WERI-Rb-1 (cell line): Measurements from ENCODE around the gene DDAH2.

Experiments used
- DNase-seq: peaks from one replicate; pipeline ENCODE4 v3.0.0-alpha.2; 2020
- H3K27ac ChIP-seq: fragments of 250-450 bp; sonication (Bioruptor Pico); 2 replicates; pipeline ENCODE4 v1.5.1; 2020; ENCODE audit warnings: mild to moderate bottlenecking, moderate library complexity
- H3K27me3 ChIP-seq: fragments of 250-450 bp; sonication (Bioruptor Pico); 2 replicates; pipeline ENCODE4 v1.5.1; 2021; ENCODE audit warnings: mild to moderate bottlenecking, low read depth, moderate library complexity; ENCODE audit not compliant: insufficient read depth, severe bottlenecking
- H3K36me3 ChIP-seq: fragments of 250-450 bp; sonication (Bioruptor Pico); 2 replicates; pipeline ENCODE4 v1.5.1; 2020; ENCODE audit warnings: mild to moderate bottlenecking, moderate library complexity
- H3K4me3 ChIP-seq: 2 replicates; pipeline ENCODE4 v1.5.1; 2011; ENCODE audit warnings: low read depth, mild to moderate bottlenecking, control low read depth, low read length
- H3K9me3 ChIP-seq: fragments of 250-450 bp; sonication (Bioruptor Pico); 2 replicates; pipeline ENCODE4 v1.5.1; 2021; ENCODE audit warnings: mild to moderate bottlenecking, moderate library complexity; ENCODE audit not compliant: severe bottlenecking
- TF ChIP-seq, protein P1 (sequence below): IDR thresholded peaks from 2 replicates; pipeline ENCODE4 v1.5.1; 2011; ENCODE audit warnings: low read depth, mild to moderate bottlenecking, control low read depth, inconsistent platforms, low read length

The DDAH2 gene

DNA sequence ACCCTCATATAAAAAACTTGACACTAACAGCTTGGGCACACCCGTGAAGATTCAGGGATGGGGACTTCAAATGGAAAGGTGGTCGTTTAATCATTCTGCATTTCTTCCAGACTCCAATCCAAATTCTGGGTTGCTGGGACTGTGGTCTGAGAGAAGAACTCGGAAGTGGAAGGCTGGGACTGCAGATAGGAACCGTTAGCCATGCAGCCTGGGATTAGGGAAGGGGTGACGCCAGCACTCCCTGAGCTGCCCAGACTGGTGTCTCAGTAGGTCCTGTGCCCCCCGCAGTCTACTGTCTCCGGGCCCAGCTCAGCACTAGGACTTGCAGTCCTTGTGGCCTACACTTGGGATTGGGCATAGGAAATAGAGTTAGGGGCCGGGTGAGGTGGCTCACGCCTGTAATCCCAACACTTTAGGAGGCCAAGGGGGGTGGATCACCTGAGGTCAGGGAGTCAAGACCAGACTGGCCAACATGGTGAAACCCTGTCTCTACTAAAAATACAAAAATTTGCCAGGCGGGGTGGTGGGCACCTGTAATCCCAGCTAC is 7.7 kb upstream of the DDAH2 start:
- H3K4me3 ChIP-seq, result peak overlapping the region; percentile 74
- TF ChIP-seq, protein P1, sequence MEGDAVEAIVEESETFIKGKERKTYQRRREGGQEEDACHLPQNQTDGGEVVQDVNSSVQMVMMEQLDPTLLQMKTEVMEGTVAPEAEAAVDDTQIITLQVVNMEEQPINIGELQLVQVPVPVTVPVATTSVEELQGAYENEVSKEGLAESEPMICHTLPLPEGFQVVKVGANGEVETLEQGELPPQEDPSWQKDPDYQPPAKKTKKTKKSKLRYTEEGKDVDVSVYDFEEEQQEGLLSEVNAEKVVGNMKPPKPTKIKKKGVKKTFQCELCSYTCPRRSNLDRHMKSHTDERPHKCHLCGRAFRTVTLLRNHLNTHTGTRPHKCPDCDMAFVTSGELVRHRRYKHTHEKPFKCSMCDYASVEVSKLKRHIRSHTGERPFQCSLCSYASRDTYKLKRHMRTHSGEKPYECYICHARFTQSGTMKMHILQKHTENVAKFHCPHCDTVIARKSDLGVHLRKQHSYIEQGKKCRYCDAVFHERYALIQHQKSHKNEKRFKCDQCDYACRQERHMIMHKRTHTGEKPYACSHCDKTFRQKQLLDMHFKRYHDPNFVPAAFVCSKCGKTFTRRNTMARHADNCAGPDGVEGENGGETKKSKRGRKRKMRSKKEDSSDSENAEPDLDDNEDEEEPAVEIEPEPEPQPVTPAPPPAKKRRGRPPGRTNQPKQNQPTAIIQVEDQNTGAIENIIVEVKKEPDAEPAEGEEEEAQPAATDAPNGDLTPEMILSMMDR, result no peak
- H3K36me3 ChIP-seq, result peaks cover 28% of the 10 kb centered on the region
- DNase-seq, result no peak
- H3K27me3 ChIP-seq, result no peaks in the 10 kb centered on the region
- peak overlapping the region; percentile 61 for H3K27ac ChIP-seq
- H3K9me3 ChIP-seq, result peaks cover 4% of the 10 kb centered on the region

DNA sequence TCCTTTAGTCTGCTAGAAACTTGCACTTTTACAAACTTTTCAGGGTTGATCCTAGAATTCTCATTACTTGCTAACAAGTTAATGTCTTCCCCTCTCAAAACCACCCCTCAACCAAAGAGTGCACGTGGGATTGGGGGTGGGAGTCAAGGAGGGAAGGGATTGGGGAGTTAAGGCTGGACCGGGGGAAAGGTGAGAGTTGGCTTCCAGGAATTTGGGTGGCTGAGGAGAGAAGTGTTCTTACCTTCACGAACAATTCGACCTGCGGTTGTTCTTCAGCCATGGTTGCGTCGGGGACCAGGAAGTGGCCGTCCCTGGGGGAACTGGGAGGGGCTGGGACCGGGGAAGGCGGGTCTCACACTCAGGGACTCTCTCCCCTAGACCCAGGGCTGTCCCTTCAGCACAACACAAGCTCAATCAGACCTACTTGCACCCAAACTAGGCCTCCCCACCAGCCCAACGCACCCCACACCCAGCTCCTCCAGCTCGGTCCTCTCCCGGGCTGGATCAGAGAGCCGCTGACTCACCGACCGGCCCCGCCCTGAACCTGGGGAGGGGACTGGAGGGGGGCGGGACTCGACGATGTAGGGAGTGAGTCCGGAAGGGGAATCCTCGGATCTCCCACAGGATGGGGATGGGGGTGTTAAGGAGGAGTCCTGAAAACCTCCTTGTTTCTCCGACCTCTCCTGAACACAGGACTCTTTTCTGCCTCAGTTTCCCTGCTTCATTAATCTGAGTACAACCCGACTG is 7.1 kb upstream of the DDAH2 start, which contains the start of gene CLIC1:
TSS of gene CLIC1 (minus strand) at position 510 of the 747 bp plus-strand sequence. CDS start at position 280, 230 bp downstream.
- peak; percentile 91 for DNase-seq
- peaks cover 35% of the 10 kb centered on the region for H3K36me3 ChIP-seq
- TF ChIP-seq, protein P1, result no peak
- H3K27me3 ChIP-seq, result no peaks in the 10 kb centered on the region
- H3K4me3 ChIP-seq, result peak within 1 kb of the TSS; percentile 74
- peak within 1 kb of the TSS; percentile 61 for H3K27ac ChIP-seq
- peaks cover 4% of the 10 kb centered on the region for H3K9me3 ChIP-seq

DNA sequence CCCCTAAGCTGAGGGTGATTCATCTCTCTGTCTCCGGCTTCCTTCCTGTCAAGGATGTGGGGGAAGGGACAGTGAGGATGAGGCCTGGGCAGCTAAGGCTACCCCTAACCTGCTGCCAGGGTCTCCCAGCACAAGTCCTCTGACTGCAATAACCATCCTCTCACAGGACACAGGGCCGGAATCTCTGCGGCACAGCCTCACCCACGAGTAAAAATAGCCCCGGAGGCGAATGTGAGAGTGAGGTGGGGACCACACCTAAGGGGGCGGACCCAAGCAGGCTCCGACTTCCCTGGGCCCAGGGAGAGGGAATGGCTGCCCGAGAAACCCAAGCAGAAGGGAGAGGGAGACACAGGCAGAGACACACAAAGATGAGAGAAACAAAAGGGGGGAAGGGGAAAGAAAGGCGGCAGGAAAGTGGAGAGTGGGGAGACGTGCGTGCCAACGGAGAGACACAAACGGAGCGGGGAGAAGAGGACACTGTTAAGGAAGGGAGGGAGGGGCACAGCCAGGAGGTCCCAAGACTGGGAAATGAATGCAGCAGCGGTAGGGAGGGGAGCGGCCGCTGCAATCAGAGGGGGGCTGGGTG is 5.8 kb upstream of the DDAH2 start:
- Histone ChIP-seq H3K27ac (peak overlapping the region; percentile 30), H3K27me3 (no peaks in the 10 kb centered on the region), H3K36me3 (peaks cover 39% of the 10 kb centered on the region), H3K4me3 (peak overlapping the region; percentile 74), H3K9me3 (peaks cover 2% of the 10 kb centered on the region)
- TF ChIP-seq, protein P1, result no peak
- peak; percentile 74 for DNase-seq

DNA sequence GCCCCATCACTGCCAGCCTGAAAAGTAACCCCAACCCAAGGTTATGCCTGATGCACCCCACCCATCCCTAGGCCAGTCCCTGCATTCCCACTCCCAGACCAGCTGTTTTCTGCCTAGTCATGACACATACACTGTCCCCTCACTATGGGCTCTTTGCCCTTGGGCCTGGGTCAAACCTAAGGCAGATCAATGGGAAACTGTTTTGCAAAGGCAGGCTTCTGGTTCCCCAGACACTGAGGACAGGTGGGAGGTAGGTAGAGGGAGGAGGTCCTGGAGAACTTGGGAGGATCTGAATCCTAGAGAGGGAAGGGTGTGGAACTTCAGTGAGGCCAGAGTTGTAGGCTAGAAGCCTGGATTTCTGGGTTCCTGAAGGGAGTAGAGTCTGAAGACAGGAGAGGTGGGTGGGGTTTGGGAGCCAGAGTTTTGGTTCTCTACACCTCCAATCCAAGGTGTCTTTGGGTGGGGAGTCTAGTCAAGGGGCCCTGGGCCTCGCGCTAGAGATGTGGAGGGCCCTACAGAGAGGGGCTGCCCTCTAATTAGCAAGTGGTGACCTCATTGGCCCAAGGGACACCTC is 5.2 kb upstream of the DDAH2 start:
- H3K9me3 ChIP-seq, result no peaks in the 10 kb centered on the region
- peaks cover 39% of the 10 kb centered on the region for H3K36me3 ChIP-seq
- H3K4me3 ChIP-seq, result peak overlapping the region; percentile 74; the same call in 1 of the 2 replicates
- no peaks in the 10 kb centered on the region for H3K27me3 ChIP-seq
- peak overlapping the region; percentile 30 for H3K27ac ChIP-seq
- DNase-seq, result no peak
- TF ChIP-seq, protein P1, result no peak

DNA sequence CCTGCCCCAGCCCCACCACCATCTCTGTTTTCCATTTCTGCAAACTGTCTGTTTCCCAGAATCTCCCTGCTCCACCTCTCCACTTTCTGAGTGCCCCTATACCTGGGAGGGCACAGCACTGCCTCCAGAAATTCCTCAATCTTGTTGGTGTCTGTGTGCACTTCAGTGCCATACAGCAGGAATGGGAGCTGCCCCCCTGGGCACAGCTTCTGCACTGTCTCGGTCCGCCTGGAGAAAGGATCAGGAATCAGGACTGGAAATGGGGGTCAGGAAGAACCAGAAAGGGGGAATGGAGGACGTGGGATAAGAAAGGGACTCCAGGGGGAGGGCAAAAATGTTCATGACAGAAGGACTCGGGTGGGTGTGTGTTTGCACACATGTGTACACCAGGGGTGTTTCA is 4.6 kb upstream of the DDAH2 start:
- Histone ChIP-seq H3K27me3 (no peaks in the 10 kb centered on the region), H3K9me3 (no peaks in the 10 kb centered on the region), H3K36me3 (peaks cover 40% of the 10 kb centered on the region), H3K27ac (no peak overlapping the region), H3K4me3 (no peak overlapping the region)
- no peak for DNase-seq
- TF ChIP-seq, protein P1, result no peak
